Body of pancreas (tissue), 4 donors: ENCODE data around the gene PYGO2. TPM values are rescaled to one million over a fixed set of nuclear protein-coding genes. Genes with fewer than 3 reads are reported as not detected.

Experiments used
- ATAC-seq: fragments of 150-250 bp; one replicate; pipeline ENCODE4 v1.9.1; 2016
- DNase-seq, 4 donors: peaks; one replicate each; pipeline ENCODE4 v3.0.0-alpha.2; 2019
- H3K27ac ChIP-seq, 4 donors: fragments of 200-600 bp; sonication (generic); 1 replicate in 3 of 4; 2 replicates in 1 of 4; pipeline versions ENCODE4 v1.5.1 to v1.6.1; 2016 to 2019; ENCODE audit warnings: mild to moderate bottlenecking in 1 of 4, mixed read lengths in 1 of 4, moderate library complexity in 1 of 4
- H3K27me3 ChIP-seq, 2 donors: fragments of 200-600 bp; sonication (generic); one replicate each; pipeline ENCODE4 v1.6.0; 2016; ENCODE audit warnings: mild to moderate bottlenecking in 1 of 2
- H3K36me3 ChIP-seq, 2 donors: fragments of 200-600 bp; sonication (generic); replicated peaks in 1 of 2; 2 replicates each; pipeline ENCODE4 v1.5.1; 2016; ENCODE audit warnings: low read depth in 2 of 2; ENCODE audit not compliant: insufficient read depth in 1 of 2
- H3K4me1 ChIP-seq: fragments of 200-600 bp; sonication (generic); one replicate; pipeline ENCODE4 v1.6.0; 2016
- H3K4me3 ChIP-seq, 2 donors: fragments of 200-600 bp; sonication (generic); 1 replicate in 1 of 2; 2 replicates in 1 of 2; pipeline ENCODE4 v1.5.1; 2016 to 2019
- H3K9me3 ChIP-seq, 3 donors: fragments of 200-600 bp; sonication (generic); 1 replicate in 2 of 3; 2 replicates in 1 of 3; pipeline ENCODE4 v1.5.1; 2016
- CTCF ChIP-seq, 7 experiments: fragments of 450-650 bp in 4 of 7; fragments of 200-600 bp in 3 of 7; sonication (generic) in 3 of 7; IDR thresholded peaks; one replicate each; pipeline ENCODE4 v1.5.1; 2016 to 2019; ENCODE audit warnings: antibody characterized with exemption in 7 of 7
- POLR2A ChIP-seq, 3 donors: fragments of 450-650 bp; IDR thresholded peaks; one replicate each; pipeline ENCODE4 v1.6.1; 2016; ENCODE audit warnings: antibody characterized with exemption in 3 of 3, mild to moderate bottlenecking in 2 of 3
- WGBS, 2 donors: methylation state at CpG; one replicate each; pipeline ENCODE4 v1.1.5; 2017; 5-methylcytosine and 5-hydroxymethylcytosine counted together
- intact Hi-C: fragments of 100-400 bp; cut with DNase I; formaldehyde crosslinking; loops from one replicate; pipeline ENCODE4 v1.15.1; 2023
- total RNA-seq, 2 donors: library from RNA; depleted of rRNA; stranded (reverse); fragments of >200 nt; gene quantifications; one replicate each; pipeline ENCODE4 v1.1.0, GENCODE V29; 2016

The PYGO2 gene
- total RNA-seq, 2 donors from 2014 or later = 10.9 to 15.2 TPM

GRCh38 chr1:154963643-154964042 is 2.1 kb upstream of the PYGO2 start:
- TF ChIP-seq CTCF (IDR thresholded peaks at IDR 0.05) (no peak), POLR2A (IDR thresholded peaks at IDR 0.05) (no peak)
- Histone ChIP-seq H3K27ac (no peak overlapping the region), H3K27me3 (no peaks in the 10 kb centered on the region), H3K9me3 (no peaks in the 10 kb centered on the region), H3K4me1 (peaks cover 24% of the 10 kb centered on the region), H3K4me3 (no peak overlapping the region), H3K36me3 (peaks cover 7 to 33% of the 10 kb centered on the region in 2 donors)
- intact Hi-C loops = loop anchor here (5.0 kb wide), 1 partner anchor 49 kb away; no protein-coding TSS in a partner anchor
- 68 to 71% methylated on average over 8 of the region's 8 CpGs for WGBS, 2 donors
- no peak for DNase-seq
- ATAC-seq = no peak

GRCh38 chr1:154962795-154963330 is 1.3 kb upstream of the PYGO2 start:
- WGBS, 2 donors = 69 to 74% methylated on average over 6 of the region's 6 CpGs
- H3K4me1 ChIP-seq = peaks cover 24% of the 10 kb centered on the region
- ATAC-seq (no peak), DNase-seq (no peak)
- H3K27ac ChIP-seq = peak overlapping the region in 3 of 4 donors; percentile 96 to 99 (median 99)
- H3K9me3 ChIP-seq = no peaks in the 10 kb centered on the region
- no peak for TF ChIP-seq POLR2A (IDR thresholded peaks at IDR 0.05)
- no peak for TF ChIP-seq CTCF (IDR thresholded peaks at IDR 0.05)
- peaks cover 7 to 30% of the 10 kb centered on the region in 2 donors for H3K36me3 ChIP-seq
- no peak overlapping the region for H3K4me3 ChIP-seq
- H3K27me3 ChIP-seq = no peaks in the 10 kb centered on the region
- intact Hi-C loops = loop anchor here (5.0 kb wide), 1 partner anchor 49 kb away; no protein-coding TSS in a partner anchor

GRCh38 chr1:154962156-154962749 is 671 bp upstream of the PYGO2 start:
- peak in 2 of 4 donors; percentile 41 to 48 for DNase-seq
- intact Hi-C loops = loop anchor here (5.0 kb wide), 1 partner anchor 50 kb away; no protein-coding TSS in a partner anchor
- Histone ChIP-seq H3K27me3 (no peaks in the 10 kb centered on the region), H3K4me3 (peak overlapping the region; percentile 95 to 97), H3K36me3 (peaks cover 2 to 25% of the 10 kb centered on the region in 2 donors), H3K27ac (peak overlapping the region; percentile 91 to 99 (median 98)), H3K4me1 (peaks cover 25% of the 10 kb centered on the region), H3K9me3 (no peaks in the 10 kb centered on the region)
- no peak for TF ChIP-seq POLR2A (IDR thresholded peaks at IDR 0.05)
- no peak for TF ChIP-seq CTCF (IDR thresholded peaks at IDR 0.05)
- ATAC-seq = peak; percentile 13
- 2 to 5% methylated on average over 22 to 25 of the region's 25 CpGs for WGBS, 2 donors

GRCh38 chr1:154960446-154961136 is 991 bp downstream of the PYGO2 start:
- Histone ChIP-seq H3K27me3 (no peaks in the 10 kb centered on the region), H3K36me3 (peaks cover 0 to 17% of the 10 kb centered on the region in 2 donors), H3K4me3 (peak overlapping the region; percentile 95 to 97), H3K27ac (peak overlapping the region in 3 of 4 donors; percentile 91 to 99 (median 99)), H3K4me1 (peaks cover 38% of the 10 kb centered on the region), H3K9me3 (no peaks in the 10 kb centered on the region)
- TF ChIP-seq CTCF (IDR thresholded peaks at IDR 0.05) (no peak), POLR2A (IDR thresholded peaks at IDR 0.05) (no peak)
- ATAC-seq (no peak), DNase-seq (no peak)
- 30 to 35% methylated on average over 10 of the region's 10 CpGs for WGBS, 2 donors
- intact Hi-C loops = loop anchor here (5.0 kb wide), 1 partner anchor 52 kb away; no protein-coding TSS in a partner anchor
